ENCODE results near the gene HOXC9.
A peak's percentile ranks its signal among the peaks of the same experiment; 100 is the strongest.

The HOXC9 gene

DNA sequence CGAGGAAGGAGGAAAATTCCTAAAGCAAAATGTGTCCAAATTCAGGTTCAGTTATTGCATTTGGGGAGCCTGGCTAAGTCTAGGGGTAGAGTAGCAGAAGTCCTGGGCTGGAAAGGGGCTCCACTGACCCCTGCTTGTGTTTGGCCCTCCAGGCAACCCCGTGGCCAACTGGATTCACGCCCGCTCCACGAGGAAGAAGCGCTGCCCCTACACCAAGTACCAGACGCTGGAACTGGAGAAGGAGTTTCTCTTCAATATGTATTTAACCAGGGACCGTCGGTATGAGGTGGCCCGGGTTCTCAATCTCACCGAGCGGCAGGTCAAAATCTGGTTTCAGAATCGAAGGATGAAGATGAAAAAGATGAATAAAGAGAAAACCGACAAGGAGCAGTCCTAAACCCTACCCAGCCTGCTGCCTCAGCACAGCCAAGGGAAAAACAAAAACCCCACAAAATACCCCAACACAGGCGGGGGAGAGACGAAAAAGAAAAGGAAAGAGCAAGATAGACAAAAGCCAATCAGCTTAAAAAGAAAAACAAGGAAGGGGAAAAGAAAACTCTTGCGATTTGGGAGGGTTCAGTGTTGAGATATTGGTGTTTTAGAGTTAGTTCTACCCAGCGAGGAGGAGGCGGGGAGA is 2.4 kb downstream of the HOXC9 start:
- peak overlapping the region; percentile 64 to 76 for H3K4me3 ChIP-seq
- no peak for TF ChIP-seq CTCF (IDR thresholded peaks at IDR 0.05)
- no peak for DNase-seq
- H3K36me3 ChIP-seq, result no peaks in the 10 kb centered on the region
- peak overlapping the region; percentile 93 to 98 for H3K27ac ChIP-seq
- no peaks in the 10 kb centered on the region for H3K27me3 ChIP-seq
- intact Hi-C loops (cut with DNase I; ENCODE audit: low total_unique reads), result no loop called here
- H3K4me1 ChIP-seq, result peaks cover 0 to 81% (median 57%) of the 10 kb centered on the region in 4 donors
- H3K9me3 ChIP-seq, result no peaks in the 10 kb centered on the region

DNA sequence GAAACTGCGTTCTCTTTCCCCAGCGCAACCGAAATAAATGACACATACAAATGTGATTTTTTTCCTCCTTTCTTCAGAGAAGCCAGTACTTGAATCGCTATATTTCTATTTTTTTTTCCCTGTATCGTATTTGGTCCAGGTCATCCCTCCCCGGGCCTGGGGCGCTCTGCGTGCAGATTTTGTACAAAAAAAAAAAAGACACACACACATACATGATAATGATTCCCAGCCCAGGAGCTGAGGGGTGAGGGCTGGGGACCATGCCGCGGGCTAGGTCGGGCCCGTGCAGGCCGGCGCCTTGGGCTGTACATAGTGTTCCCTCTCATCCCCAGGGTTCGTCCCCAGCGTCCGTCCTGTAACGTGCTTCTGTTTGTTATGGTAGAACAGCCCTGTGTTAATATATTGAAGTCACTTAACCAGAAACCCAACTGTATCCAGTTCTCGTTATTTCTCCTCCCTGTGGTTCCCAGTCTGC is 3.0 kb downstream of the HOXC9 start:
- no peak for DNase-seq
- Histone ChIP-seq H3K4me3 (peak overlapping the region; percentile 64 to 76), H3K27me3 (no peaks in the 10 kb centered on the region), H3K27ac (peak overlapping the region; percentile 66 to 93), H3K9me3 (no peaks in the 10 kb centered on the region), H3K4me1 (peaks cover 0 to 82% (median 60%) of the 10 kb centered on the region in 4 donors), H3K36me3 (no peaks in the 10 kb centered on the region)
- intact Hi-C loops (cut with DNase I; ENCODE audit: low total_unique reads), result no loop called here
- TF ChIP-seq CTCF (IDR thresholded peaks at IDR 0.05), result no peak

DNA sequence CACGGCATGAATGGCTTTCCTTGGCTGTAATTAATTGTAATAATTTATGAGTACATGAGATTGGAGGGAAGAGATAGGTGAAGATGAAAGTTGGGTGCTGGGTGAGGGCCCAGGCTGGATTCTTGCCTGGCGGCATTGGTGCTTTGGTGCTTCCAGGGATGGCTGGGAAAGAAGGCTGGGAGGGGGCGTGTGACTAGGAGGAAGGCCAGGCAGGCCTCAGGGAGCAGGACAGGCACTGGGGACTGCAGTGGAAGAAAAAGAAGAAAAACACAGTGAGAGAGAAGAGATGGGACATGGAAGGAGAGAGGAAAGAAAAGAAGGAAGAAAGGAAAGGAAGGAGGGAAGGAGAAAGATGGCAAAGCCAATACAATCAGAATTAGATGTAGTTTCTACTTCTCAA is 3.7 kb downstream of the HOXC9 start:
- Histone ChIP-seq H3K4me3 (peak overlapping the region; percentile 64 to 76), H3K27ac (peak overlapping the region; percentile 66 to 93), H3K9me3 (no peaks in the 10 kb centered on the region), H3K4me1 (peaks cover 0 to 82% (median 60%) of the 10 kb centered on the region in 4 donors), H3K36me3 (no peaks in the 10 kb centered on the region), H3K27me3 (no peaks in the 10 kb centered on the region)
- no peak for DNase-seq
- intact Hi-C loops (cut with DNase I; ENCODE audit: low total_unique reads), result no loop called here
- no peak for TF ChIP-seq CTCF (IDR thresholded peaks at IDR 0.05)

DNA sequence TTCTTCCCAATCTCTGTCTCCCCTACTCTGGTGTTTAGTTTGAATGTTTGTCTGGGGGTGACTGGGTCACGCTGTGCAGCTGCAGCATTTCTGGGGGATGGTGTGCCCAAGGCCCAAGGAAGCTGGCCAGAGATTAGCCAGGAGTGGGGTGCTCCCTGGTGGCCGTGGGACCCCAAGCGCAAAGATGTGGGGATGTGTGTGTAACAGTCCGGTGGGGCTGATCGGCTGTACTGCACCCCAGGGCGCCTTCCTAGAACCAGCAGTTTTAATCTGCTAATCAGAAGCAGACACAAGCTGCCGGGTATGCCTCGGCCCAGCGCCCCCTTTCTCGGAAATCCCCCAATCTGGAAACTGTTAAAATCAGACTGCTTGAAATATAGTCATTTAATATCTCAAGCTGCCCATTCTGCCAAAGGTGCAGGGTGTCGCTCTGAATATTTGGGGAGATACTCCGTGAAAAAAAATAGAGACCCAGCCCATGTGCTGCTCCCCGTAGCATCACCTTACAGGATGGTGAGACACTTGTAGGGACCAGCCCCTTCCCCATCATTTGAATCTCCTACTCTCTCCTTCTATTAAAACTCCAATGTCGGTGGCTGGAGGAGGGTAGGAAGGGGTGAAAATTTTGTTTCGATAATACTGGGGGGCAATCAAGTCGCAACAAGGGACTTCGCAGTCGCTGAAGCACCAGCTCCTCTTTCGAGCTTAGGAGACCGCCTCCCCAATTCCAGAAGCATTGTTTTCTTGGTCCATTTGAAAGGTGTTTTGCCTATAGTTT is 4.3 kb downstream of the HOXC9 start:
- no peaks in the 10 kb centered on the region for H3K9me3 ChIP-seq
- H3K4me1 ChIP-seq, result peaks cover 0 to 78% (median 59%) of the 10 kb centered on the region in 4 donors
- intact Hi-C loops (cut with DNase I; ENCODE audit: low total_unique reads), result no loop called here
- H3K27me3 ChIP-seq, result no peaks in the 10 kb centered on the region
- peak overlapping the region; percentile 66 to 93 for H3K27ac ChIP-seq
- no peak for TF ChIP-seq CTCF (IDR thresholded peaks at IDR 0.05)
- H3K36me3 ChIP-seq, result no peaks in the 10 kb centered on the region
- no peak for DNase-seq
- peak overlapping the region; percentile 37 to 64 for H3K4me3 ChIP-seq

DNA sequence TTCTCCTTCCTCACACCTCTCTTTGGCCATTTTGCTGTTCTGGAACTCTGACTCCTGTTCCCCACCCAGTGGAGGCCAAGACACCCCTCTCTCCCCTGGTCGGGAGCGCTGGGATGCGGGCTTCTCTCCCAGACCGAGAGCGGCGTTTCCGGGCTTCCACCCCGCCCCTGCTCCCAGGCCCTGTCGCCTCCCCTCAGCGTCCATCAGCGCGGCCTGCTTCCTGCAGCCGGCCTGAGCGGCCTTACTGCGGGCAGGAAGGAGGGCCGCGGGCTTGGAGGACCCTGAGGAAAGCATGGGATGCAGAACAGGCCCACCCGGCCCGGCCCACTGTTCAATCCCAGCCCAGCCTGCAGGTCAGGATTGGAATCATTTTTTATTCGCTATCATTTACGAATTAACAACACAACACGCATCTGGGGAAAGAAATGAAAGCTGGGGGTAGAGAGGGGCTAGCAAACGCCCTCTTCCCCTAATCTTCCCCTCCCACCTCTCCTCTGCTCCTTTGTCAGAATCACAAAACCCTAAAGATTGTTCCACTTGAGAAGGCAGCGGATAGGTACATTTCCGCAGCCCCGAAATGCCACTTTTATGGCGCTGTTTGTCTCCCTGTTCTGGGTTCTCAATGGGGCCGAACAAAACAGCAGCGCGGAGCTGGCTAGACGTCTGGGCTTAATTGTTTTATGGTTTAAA is 5.0 kb downstream of the HOXC9 start:
- H3K4me3 ChIP-seq, result peak overlapping the region; percentile 37 to 64
- intact Hi-C loops (cut with DNase I; ENCODE audit: low total_unique reads), result loop anchor here (5.0 kb wide), 1 partner anchor 187 kb away; no protein-coding TSS in a partner anchor

More for the DNA sequence above, 5.0 kb downstream of the HOXC9 start:
- Histone ChIP-seq H3K36me3 (no peaks in the 10 kb centered on the region), H3K4me1 (peaks cover 0 to 85% (median 65%) of the 10 kb centered on the region in 4 donors), H3K27ac (peak overlapping the region; percentile 66 to 93), H3K9me3 (no peaks in the 10 kb centered on the region), H3K27me3 (no peaks in the 10 kb centered on the region)
- TF ChIP-seq CTCF (IDR thresholded peaks at IDR 0.05), result no peak
- DNase-seq, result no peak

Measured in tibial artery (tissue), 4 donors.